NCI-H1436 treated with DMSO at 0.1 percent for 48 hours (cell line): Measurements from ENCODE around the gene GET3.
"Not testable (repeated sequence)": the region's sequence is repeated elsewhere in the genome, so short reads cannot be mapped to it uniquely, and the experiment has no call there.

ENCODE experiments used
- DNase-seq: peaks from one replicate; lab custom pipeline; 2025; lab: John Stamatoyannopoulos, UW

Gene GET3

GRCh38 chr19:12736995-12737834, at the start of gene GET3:
Gene GET3 (plus strand): TSS chr19:12737497. CDS start chr19:12737506, 9 bp downstream.
- DNase-seq = peak; percentile 99

DNA sequence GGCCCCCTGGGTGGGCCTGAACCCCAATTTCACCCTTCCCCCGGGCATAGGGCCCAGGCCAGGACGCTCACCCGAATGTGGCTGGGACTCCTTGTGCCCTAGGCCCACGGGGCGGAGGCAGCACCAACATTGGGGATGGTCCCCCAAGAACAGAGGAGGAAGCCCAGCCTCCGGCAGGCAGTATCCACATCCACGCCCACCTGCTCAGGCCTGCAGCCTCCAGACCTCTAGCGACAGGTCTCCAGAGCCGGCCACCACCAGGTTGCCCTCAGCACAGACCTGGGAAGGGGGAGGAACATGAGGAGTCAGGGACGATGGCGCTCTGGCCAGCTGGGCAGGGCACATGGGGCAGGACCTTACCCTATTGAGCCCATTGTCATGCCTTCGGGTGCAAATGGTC, 48.3 kb upstream of the GET3 start:
- no peak for DNase-seq

- DNase-seq = no peak
These were observed 47.6 kb upstream of the GET3 start for GRCh38 chr19:12689581-12690216.

DNA sequence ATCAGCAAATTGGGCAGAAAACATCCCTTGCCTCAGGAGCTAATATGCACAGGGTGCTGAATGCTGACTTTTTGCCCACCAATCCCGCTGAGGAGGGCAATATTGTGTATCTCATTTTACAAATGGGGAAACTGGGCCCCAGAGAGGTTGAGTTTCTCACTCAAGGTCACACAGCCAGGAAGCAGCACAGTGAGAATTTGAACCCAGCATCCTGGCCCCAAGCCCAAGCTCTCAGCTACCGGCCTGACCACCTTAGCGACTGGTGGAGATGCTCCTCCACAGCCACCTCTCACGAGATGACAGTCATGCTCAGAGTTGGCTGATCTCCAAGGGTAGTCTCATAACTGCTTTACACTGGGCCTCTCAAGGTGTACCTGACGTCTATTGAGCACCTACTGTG, 44.3 kb upstream of the GET3 start:
- DNase-seq = no peak

- no peak for DNase-seq
These were observed 42.7 kb upstream of the GET3 start for GRCh38 chr19:12694641-12695040.

DNA sequence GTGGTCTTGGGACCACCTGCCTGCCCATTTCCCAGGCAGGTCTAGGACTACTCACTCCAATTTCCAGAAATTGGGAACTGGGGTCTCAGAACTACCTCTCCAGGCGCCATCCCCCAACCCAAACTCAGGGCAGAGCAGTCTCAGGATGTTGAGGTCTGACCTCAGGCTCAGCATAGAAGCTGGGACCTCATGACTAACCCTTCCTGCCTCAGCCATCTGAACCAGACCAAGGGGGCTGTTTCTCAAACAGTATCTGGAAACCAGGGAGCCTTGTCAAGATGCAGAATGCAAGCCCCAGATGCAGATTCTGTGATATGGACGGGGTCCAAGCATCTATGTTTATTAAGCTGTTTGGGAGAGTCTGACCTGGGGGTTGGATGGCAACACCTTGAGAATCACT, 42.2 kb upstream of the GET3 start:
- no peak for DNase-seq

- no peak for DNase-seq
These were observed 41.8 kb upstream of the GET3 start for GRCh38 chr19:12695514-12695913.

DNA sequence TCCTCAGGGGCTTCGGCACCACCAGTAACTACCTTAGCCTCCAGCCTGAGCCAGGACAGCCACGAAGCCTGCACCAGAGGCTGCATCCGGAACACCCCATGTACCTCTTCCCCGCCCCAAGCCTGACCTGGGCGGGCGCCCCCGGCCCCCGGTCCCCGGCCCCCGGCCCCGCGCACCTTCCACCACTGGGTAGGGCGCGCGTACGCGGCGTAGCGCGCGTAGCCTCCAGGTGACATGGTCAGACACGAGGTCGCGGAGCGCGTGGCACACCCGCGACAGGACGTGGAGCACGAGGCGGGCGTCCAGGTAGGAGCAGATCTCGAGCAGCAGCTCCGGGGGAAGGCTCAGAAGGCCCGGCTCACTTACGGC, 41.3 kb upstream of the GET3 start:
- no peak for DNase-seq

GRCh38 chr19:12696366-12697335, 40.6 kb upstream of the GET3 start, which contains the start of gene FBXW9:
Gene FBXW9 (minus strand): TSS chr19:12696631. CDS start chr19:12696581, 50 bp downstream.
- peak; percentile 45 for DNase-seq

DNA sequence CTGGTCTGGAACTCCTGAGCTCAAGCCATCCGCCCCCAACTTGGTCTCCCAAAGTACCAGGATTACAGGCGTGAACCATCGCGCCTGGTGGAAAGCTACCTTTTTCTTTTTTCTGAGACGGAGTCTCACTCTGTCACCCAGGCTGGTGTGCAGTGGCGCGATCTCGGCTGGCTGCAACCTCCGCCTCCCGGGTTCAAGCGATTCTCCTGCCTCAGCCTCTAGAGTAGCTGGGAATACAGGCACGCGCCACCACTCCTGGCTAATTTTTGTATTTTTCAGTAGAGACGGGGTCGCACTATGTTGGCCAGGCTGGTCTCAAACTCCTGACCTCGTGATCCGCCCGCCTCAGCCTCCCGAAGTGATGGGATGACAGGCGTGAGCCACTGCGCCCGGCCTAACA, 39.9 kb upstream of the GET3 start:
- DNase-seq = not testable (repeated sequence)

DNA sequence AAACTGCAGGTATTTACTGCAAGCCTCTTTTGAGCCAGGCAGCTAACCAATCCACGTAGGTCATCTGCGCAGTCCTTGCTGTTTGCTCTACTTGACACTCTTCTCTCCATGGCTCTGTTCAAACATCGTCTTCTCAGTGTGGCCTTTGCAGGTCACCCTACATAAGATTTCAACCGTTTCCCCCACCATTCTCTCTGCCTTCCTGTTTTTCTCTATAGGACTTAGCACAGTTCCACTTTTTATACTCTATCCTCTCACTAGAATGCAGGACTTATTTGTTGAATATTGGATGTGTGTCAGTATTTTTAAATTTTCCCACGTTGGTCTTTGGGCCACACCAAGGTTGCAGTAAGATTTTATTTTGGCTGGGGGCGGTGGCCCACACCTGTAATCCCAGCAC, 39.2 kb upstream of the GET3 start:
- DNase-seq = no peak

- no peak for DNase-seq
These were observed 35.6 kb upstream of the GET3 start for GRCh38 chr19:12701596-12702282.

DNA sequence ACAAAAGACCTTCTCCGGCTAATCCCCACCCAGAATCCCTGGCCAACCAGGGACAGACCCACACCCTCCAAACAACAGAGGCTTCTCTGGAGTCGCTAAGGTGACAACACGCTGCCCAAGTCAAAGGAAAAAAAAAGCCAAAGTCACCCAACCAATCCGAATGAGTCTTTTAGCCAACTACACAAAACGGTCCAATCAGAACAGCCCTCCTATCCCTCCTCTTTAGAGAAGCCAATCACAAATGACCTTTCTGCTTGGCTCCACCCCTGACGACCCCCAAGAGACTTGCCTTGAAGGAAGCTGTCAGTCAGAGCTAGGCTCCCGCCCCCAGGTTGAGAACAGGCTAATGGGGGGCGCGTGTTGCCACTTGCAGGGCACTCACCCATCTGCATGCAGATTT, 34.3 kb upstream of the GET3 start:
- DNase-seq = peak; percentile 1

GRCh38 chr19:12705169-12705568, 32.1 kb upstream of the GET3 start:
- no peak for DNase-seq

- no peak for DNase-seq
These were observed 31.5 kb upstream of the GET3 start for GRCh38 chr19:12705654-12706331.

GRCh38 chr19:12706332-12706718, 31.0 kb upstream of the GET3 start:
- no peak for DNase-seq

DNA sequence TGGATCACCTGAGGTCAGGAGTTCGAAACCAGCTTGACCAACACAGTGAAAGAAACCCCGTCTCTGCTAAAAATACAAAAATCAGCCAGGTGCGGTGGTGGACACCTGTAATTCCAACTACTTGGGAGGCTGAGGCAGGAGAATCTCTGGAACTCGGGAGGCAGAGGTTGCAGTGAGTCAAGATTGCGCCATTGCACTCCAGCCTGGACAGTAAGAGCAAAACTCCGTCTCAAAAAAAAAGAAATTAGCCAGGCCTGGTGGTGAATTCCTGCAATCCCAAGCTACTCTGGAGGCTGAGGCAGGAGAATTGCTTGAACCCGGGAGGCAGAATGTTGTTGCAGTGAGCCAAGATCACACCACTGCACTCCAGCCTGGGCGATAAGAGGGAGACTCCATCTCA, 28.7 kb upstream of the GET3 start:
- no peak for DNase-seq

GRCh38 chr19:12711187-12711586, 26.1 kb upstream of the GET3 start:
- DNase-seq = no peak

DNA sequence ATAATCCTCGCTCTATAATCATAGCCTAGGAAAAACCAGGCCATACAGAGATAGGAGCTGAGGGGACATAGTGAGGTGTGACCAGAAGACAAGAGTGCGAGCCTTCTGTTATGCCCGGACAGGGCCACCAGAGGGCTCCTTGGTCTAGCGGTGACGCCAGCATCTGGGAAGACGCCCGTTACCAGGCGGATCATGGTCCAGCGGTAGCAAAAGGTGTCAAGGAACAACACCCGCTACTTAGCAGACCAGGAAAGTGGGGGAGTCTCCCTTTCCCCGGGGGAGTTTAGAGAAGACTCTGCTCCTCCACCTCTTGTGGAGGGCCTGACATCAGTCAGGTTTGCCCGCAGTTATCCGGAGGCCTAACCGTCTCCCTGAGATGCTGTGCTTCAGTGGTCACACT, 25.2 kb upstream of the GET3 start:
- not testable (repeated sequence) for DNase-seq

GRCh38 chr19:12713304-12713703, 24.0 kb upstream of the GET3 start:
- not testable (repeated sequence) for DNase-seq

- DNase-seq = no peak
These were observed 22.2 kb upstream of the GET3 start for GRCh38 chr19:12715102-12715501.
